CD14-positive monocyte (primary cell): ENCODE measurements around the gene IGF2BP3. TPM values are rescaled to one million over a fixed set of nuclear protein-coding genes. Genes with fewer than 3 reads are reported as not detected.

ENCODE experiments used
- DNase-seq, 3 donors: peaks; one replicate each; pipeline ENCODE4 v3.0.0-alpha.2; 2011 to 2022
- H2AFZ ChIP-seq: 2 replicates; pipeline ENCODE4 v1.6.0; 2012; ENCODE audit warnings: mild to moderate bottlenecking, low read depth, low read length, inconsistent platforms; ENCODE audit not compliant: insufficient read depth, poor library complexity, severe bottlenecking
- H3K27ac ChIP-seq, 2 donors: 1 replicate in 1 of 2; 2 replicates in 1 of 2; pipeline ENCODE4 v1.5.1; 2012 to 2013; ENCODE audit warnings: low read length in 2 of 2, control low read depth in 1 of 2, inconsistent platforms in 1 of 2, low read depth in 1 of 2, mild to moderate bottlenecking in 1 of 2
- H3K27me3 ChIP-seq, 2 donors: one replicate each; pipeline versions ENCODE4 v1.6.0 to v1.6.1; 2011 to 2013; ENCODE audit warnings: low read length in 2 of 2; ENCODE audit not compliant: control insufficient read depth in 2 of 2, insufficient read depth in 2 of 2
- H3K36me3 ChIP-seq, 2 donors: replicated peaks in 1 of 2; 1 replicate in 1 of 2; 2 replicates in 1 of 2; pipeline versions ENCODE4 v1.5.1 to v1.6.1; 2012 to 2013; ENCODE audit warnings: low read length in 2 of 2, control low read depth in 1 of 2, inconsistent platforms in 1 of 2, mild to moderate bottlenecking in 1 of 2; ENCODE audit not compliant: insufficient read depth in 2 of 2, control insufficient read depth in 1 of 2
- H3K4me1 ChIP-seq, 2 donors: 1 replicate in 1 of 2; 2 replicates in 1 of 2; pipeline versions ENCODE4 v1.5.1 to v1.6.1; 2012 to 2013; ENCODE audit warnings: low read length in 2 of 2, control low read depth in 1 of 2, inconsistent platforms in 1 of 2, mild to moderate bottlenecking in 1 of 2, moderate library complexity in 1 of 2; ENCODE audit not compliant: insufficient read depth in 2 of 2, control insufficient read depth in 1 of 2
- H3K4me2 ChIP-seq: replicated peaks from 2 replicates; pipeline ENCODE3; 2012; ENCODE audit warnings: low read length, moderate library complexity, mild to moderate bottlenecking; ENCODE audit not compliant: poor library complexity, severe bottlenecking; ENCODE audit errors: extremely low read depth
- H3K4me3 ChIP-seq, 3 experiments: fragments of 200-600 bp in 1 of 3; sonication (generic) in 1 of 3; replicated peaks in 1 of 3; 1 replicate in 2 of 3; 2 replicates in 1 of 3; pipeline ENCODE4 v1.5.1; 2011 to 2013; ENCODE audit warnings: low read length in 3 of 3, mild to moderate bottlenecking in 3 of 3, control low read depth in 2 of 3, low read depth in 2 of 3, inconsistent platforms in 1 of 3, moderate library complexity in 1 of 3
- H3K79me2 ChIP-seq: 2 replicates; pipeline ENCODE4 v1.6.0; 2012; ENCODE audit warnings: mild to moderate bottlenecking, control low read depth, inconsistent platforms, low read length, moderate library complexity; ENCODE audit not compliant: insufficient read depth
- H3K9ac ChIP-seq: 2 replicates; pipeline ENCODE4 v1.6.0; 2017; ENCODE audit warnings: low read length, mild to moderate bottlenecking; ENCODE audit not compliant: insufficient read depth, poor library complexity, severe bottlenecking
- H3K9me3 ChIP-seq, 2 donors: replicated peaks in 1 of 2; 1 replicate in 1 of 2; 2 replicates in 1 of 2; pipeline versions ENCODE4 v1.5.1 to v1.6.1; 2012 to 2013; ENCODE audit warnings: low read length in 2 of 2, control low read depth in 1 of 2; ENCODE audit not compliant: control insufficient read depth in 1 of 2, insufficient read depth in 1 of 2
- H4K20me1 ChIP-seq: 2 replicates; pipeline ENCODE4 v1.6.0; 2012; ENCODE audit warnings: mild to moderate bottlenecking, low read length, control low read depth, moderate library complexity; ENCODE audit not compliant: insufficient read depth
- H3K27ac Mint-ChIP-seq, 7 donors: one replicate each; pipeline ENCODE4 v1.8.0; 2020; ENCODE audit warnings: mild to moderate bottlenecking in 7 of 7, mixed read lengths in 7 of 7, moderate library complexity in 6 of 7, inconsistent platforms in 2 of 7
- H3K27me3 Mint-ChIP-seq, 3 donors: one replicate each; pipeline ENCODE4 v1.8.0; 2021 to 2022; ENCODE audit warnings: low read depth in 3 of 3, mild to moderate bottlenecking in 3 of 3, mixed read lengths in 3 of 3, moderate library complexity in 3 of 3, inconsistent platforms in 1 of 3
- H3K36me3 Mint-ChIP-seq, 2 donors: one replicate each; pipeline ENCODE4 v1.8.0; 2020; ENCODE audit warnings: mixed read lengths in 2 of 2, inconsistent platforms in 1 of 2, mild to moderate bottlenecking in 1 of 2
- H3K4me1 Mint-ChIP-seq: one replicate; pipeline ENCODE4 v1.8.0; 2020; ENCODE audit warnings: mild to moderate bottlenecking, mixed read lengths
- H3K4me3 Mint-ChIP-seq, 2 donors: one replicate each; pipeline ENCODE4 v1.8.0; 2020; ENCODE audit warnings: mild to moderate bottlenecking in 2 of 2, mixed read lengths in 2 of 2, moderate library complexity in 1 of 2
- H3K9me3 Mint-ChIP-seq, 7 donors: one replicate each; pipeline ENCODE4 v1.8.0; 2020 to 2022; ENCODE audit warnings: mixed read lengths in 7 of 7, mild to moderate bottlenecking in 6 of 7, moderate library complexity in 6 of 7, inconsistent platforms in 2 of 7
- WGBS: methylation state at CpG from one replicate; pipeline ENCODE4 v1.1.5; 2013; ENCODE audit warnings: missing lambda C conversion rate; ENCODE audit not compliant: insufficient coverage; 5-methylcytosine and 5-hydroxymethylcytosine counted together
- intact Hi-C, 2 donors: fragments of 100-400 bp; cut with micrococcal nuclease; formaldehyde crosslinking; loops; one replicate each; pipeline versions ENCODE4 v1.15.0 to v1.15.1; 2023
- polyA plus RNA-seq, 3 donors: library from polyadenylated mRNA; depleted of rRNA in 1 of 3; unstranded in 2 of 3; stranded (reverse) in 1 of 3; fragments of 300-500 nt in 2 of 3; fragments of >200 nt in 1 of 3; fragmentation: Illumina TruSeq in 2 of 3; gene quantifications; 1 replicate in 2 of 3; 2 replicates in 1 of 3; pipeline ENCODE4 v1.2.3, GENCODE V29; 2012 to 2021
- TF ChIP-seq, protein P1 (sequence below): fragments of 200-600 bp; IDR thresholded peaks from one replicate; pipeline ENCODE4 v1.8.0; 2022; ENCODE audit warnings: antibody characterized with exemption, mild to moderate bottlenecking

IGF2BP3 gene
- polyA plus RNA-seq, 3 donors, result 0.60 to 5.3 (median 3.2) TPM

DNA sequence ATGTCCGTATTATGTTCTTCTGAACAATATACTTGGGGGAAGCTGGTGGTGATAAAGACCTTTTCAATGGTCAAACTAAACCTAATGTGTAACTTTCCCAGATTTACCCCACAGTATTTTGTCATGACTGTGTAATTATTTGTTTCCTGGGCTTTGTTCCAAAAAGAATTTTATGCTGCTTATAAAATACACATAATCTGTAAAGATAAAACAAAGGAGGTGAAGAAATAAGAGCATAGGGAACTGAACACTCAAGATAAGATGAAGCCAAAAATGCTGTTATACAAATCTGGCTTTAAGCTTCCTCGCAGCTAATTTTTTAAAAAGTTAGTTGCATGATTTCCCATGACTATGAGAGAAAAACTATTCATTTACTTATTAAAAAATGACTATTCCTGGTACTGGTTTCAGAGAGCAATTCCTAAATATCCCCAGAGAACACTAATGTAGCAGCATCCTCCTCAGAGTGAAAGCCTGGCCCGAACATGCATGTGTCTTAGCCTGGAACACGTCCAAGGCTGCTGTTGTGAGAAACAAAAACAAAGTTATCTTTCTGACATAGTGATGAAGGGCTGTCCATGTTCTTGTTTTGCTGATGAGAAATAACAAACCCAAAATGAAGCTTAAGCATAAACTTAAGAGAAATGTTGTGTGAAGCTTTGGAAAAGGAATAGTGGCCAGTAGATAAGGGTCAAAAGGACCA lies 137.2 kb downstream of the IGF2BP3 start:
- no peaks in the 10 kb centered on the region for H3K36me3 Mint-ChIP-seq
- H3K9me3 Mint-ChIP-seq, result peaks cover 0 to 6% (median 2%) of the 10 kb centered on the region in 7 donors
- Histone ChIP-seq H2AFZ (no peak overlapping the region), H3K4me2 (no peak overlapping the region), H3K79me2 (no peaks in the 10 kb centered on the region), H3K27ac (no peak overlapping the region), H3K27me3 (no peaks in the 10 kb centered on the region), H3K4me1 (peaks cover 7 to 10% of the 10 kb centered on the region in 2 donors), H3K36me3 (no peaks in the 10 kb centered on the region), H3K9me3 (no peaks in the 10 kb centered on the region), H4K20me1 (no peaks in the 10 kb centered on the region), H3K4me3 (no peak overlapping the region), H3K9ac (no peak overlapping the region)
- intact Hi-C loops, result no loop called here
- 80% methylated on average over 1 of the region's 4 CpGs for WGBS
- H3K27me3 Mint-ChIP-seq, result peaks cover 0 to 1% (median 0%) of the 10 kb centered on the region in 3 donors
- peaks cover 15% of the 10 kb centered on the region for H3K4me1 Mint-ChIP-seq
- TF ChIP-seq, protein P1, sequence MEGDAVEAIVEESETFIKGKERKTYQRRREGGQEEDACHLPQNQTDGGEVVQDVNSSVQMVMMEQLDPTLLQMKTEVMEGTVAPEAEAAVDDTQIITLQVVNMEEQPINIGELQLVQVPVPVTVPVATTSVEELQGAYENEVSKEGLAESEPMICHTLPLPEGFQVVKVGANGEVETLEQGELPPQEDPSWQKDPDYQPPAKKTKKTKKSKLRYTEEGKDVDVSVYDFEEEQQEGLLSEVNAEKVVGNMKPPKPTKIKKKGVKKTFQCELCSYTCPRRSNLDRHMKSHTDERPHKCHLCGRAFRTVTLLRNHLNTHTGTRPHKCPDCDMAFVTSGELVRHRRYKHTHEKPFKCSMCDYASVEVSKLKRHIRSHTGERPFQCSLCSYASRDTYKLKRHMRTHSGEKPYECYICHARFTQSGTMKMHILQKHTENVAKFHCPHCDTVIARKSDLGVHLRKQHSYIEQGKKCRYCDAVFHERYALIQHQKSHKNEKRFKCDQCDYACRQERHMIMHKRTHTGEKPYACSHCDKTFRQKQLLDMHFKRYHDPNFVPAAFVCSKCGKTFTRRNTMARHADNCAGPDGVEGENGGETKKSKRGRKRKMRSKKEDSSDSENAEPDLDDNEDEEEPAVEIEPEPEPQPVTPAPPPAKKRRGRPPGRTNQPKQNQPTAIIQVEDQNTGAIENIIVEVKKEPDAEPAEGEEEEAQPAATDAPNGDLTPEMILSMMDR, result no peak
- H3K4me3 Mint-ChIP-seq, result no peak overlapping the region
- DNase-seq, result no peak
- no peak overlapping the region for H3K27ac Mint-ChIP-seq

DNA sequence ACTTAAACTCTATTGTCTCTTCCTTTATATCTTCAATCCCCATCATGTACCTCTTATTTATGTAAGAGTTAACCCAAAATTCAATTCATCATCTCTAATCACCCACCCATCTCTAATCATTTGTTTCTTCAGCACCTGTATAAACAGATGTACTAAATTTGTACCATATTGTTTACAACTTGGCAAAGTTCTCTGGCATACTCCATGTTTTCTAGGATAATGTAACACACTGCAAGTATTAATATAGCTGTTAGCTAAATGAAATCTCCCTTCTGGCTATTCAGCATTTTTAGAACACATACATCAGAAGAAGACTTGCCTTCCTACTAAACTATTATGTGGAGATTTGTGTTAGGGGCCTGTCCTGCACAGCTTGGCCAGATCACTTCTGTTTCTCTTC lies 138.1 kb downstream of the IGF2BP3 start:
- H4K20me1 ChIP-seq, result no peaks in the 10 kb centered on the region
- H3K27ac Mint-ChIP-seq, result no peak overlapping the region
- peaks cover 0 to 6% (median 0%) of the 10 kb centered on the region in 7 donors for H3K9me3 Mint-ChIP-seq
- peaks cover 7 to 10% of the 10 kb centered on the region in 2 donors for H3K4me1 ChIP-seq
- no peak overlapping the region for H3K4me2 ChIP-seq
- no peak for DNase-seq
- peaks cover 15% of the 10 kb centered on the region for H3K4me1 Mint-ChIP-seq
- no peaks in the 10 kb centered on the region for H3K79me2 ChIP-seq
- TF ChIP-seq, protein P1, result no peak
- no peak overlapping the region for H3K27ac ChIP-seq
- no peak overlapping the region for H3K9ac ChIP-seq
- no peaks in the 10 kb centered on the region for H3K9me3 ChIP-seq
- H3K4me3 Mint-ChIP-seq, result no peak overlapping the region
- no peak overlapping the region for H2AFZ ChIP-seq
- H3K27me3 ChIP-seq, result no peaks in the 10 kb centered on the region
- intact Hi-C loops, result no loop called here
- H3K4me3 ChIP-seq, result no peak overlapping the region
- no peaks in the 10 kb centered on the region for H3K36me3 Mint-ChIP-seq
- H3K36me3 ChIP-seq, result no peaks in the 10 kb centered on the region
- peaks cover 0 to 1% (median 0%) of the 10 kb centered on the region in 3 donors for H3K27me3 Mint-ChIP-seq
